HepG2 (cell line): Measurements from ENCODE around the gene OST4. TPM values are rescaled to one million over a fixed set of nuclear protein-coding genes. Genes with fewer than 3 reads are reported as not detected.
A peak's percentile ranks its signal among the peaks of the same experiment; 100 is the strongest.
"Not testable (repeated sequence)": the region's sequence is repeated elsewhere in the genome, so short reads cannot be mapped to it uniquely, and the experiment has no call there.

Experiments
- ATAC-seq: fragments of 200-7000 bp; cut with Tn5 transposase; 3 replicates; pipeline ENCODE4 v1.9.1; 2020; ENCODE audit warnings: mild to moderate bottlenecking, moderate library complexity
- BruUV-seq: library from RNA; stranded (reverse); fragments of 400-500 nt; replicated peaks from 2 replicates; lab custom pipeline; 2021; lab: Mats Ljungman, UMichigan
- CTCF ChIA-PET: fragments of 300-600 bp; formaldehyde crosslinking; extraction: SDS; loops from one replicate; lab custom pipeline; 2021; ENCODE audit warnings: low total read pairs, inconsistent platforms, low intra/inter-chr PET ratio; lab: Yijun Ruan, JAX
- POLR2A ChIA-PET: fragments of 350-600 bp; sonication (Branson Sonifier 250); formaldehyde crosslinking; loops from one replicate; lab custom pipeline; 2020; ENCODE audit warnings: antibody characterized with exemption, inconsistent platforms; lab: Yijun Ruan, JAX
- DNase-seq: peaks from one replicate; pipeline ENCODE4 v3.0.0-alpha.2; 2015; ENCODE audit warnings: low spot score
- FAIRE-seq: peaks from 3 replicates; lab custom pipeline; 2011; peaks lifted over from hg19 to GRCh38; lab: Jason Lieb, UNC
- H2AFZ ChIP-seq: one replicate; pipeline ENCODE4 v1.6.1; 2011; ENCODE audit warnings: low read length, inconsistent platforms
- H3K27ac ChIP-seq: fragments of 300-600 bp; 3 replicates; pipeline ENCODE4 v1.8.0; 2011; ENCODE audit warnings: mixed run types, mild to moderate bottlenecking, mixed read lengths, low read length, inconsistent platforms; ENCODE audit not compliant: insufficient read depth; ENCODE audit errors: extremely low read length
- H3K27me3 ChIP-seq, 2 experiments: fragments of 200-600 bp in 1 of 2; 2 replicates in 1 of 2; 3 replicates in 1 of 2; pipeline versions ENCODE4 v1.6.0 to v1.8.0; 2011; ENCODE audit warnings: low read length in 2 of 2, mild to moderate bottlenecking in 2 of 2, moderate library complexity in 2 of 2, inconsistent platforms in 1 of 2; ENCODE audit not compliant: insufficient read depth in 2 of 2, control insufficient read depth in 1 of 2
- H3K36me3 ChIP-seq, 2 experiments: fragments of 200-600 bp in 1 of 2; replicated peaks in 1 of 2; 2 replicates in 1 of 2; 3 replicates in 1 of 2; pipeline versions ENCODE4 v1.5.1 to v1.8.0; 2011; ENCODE audit warnings: low read length in 2 of 2, inconsistent platforms in 1 of 2; ENCODE audit not compliant: insufficient read depth in 2 of 2, control insufficient read depth in 1 of 2
- H3K4me1 ChIP-seq: 2 replicates; pipeline ENCODE4 v1.5.1; 2012; ENCODE audit warnings: low read length, inconsistent platforms; ENCODE audit not compliant: insufficient read depth
- H3K4me2 ChIP-seq: 2 replicates; pipeline ENCODE4 v1.6.0; 2011; ENCODE audit warnings: low read depth, low read length, inconsistent platforms
- H3K4me3 ChIP-seq, 3 experiments: fragments of 200-600 bp in 1 of 3; sonication (generic), shearing (Covaris generic) in 1 of 3; replicated peaks in 1 of 3; 2 replicates each; pipeline ENCODE4 v1.5.1; 2011 to 2016; ENCODE audit warnings: low read length in 3 of 3, inconsistent platforms in 2 of 3, low read depth in 2 of 3, mild to moderate bottlenecking in 2 of 3, control low read depth in 1 of 3, mixed read lengths in 1 of 3; ENCODE audit not compliant: insufficient read depth in 1 of 3
- H3K79me2 ChIP-seq: one replicate; pipeline ENCODE4 v1.6.1; 2011; ENCODE audit warnings: low read length, inconsistent platforms; ENCODE audit not compliant: insufficient read depth
- H3K9ac ChIP-seq: 2 replicates; pipeline ENCODE4 v1.6.0; 2011; ENCODE audit warnings: mild to moderate bottlenecking, low read depth, low read length, inconsistent platforms; ENCODE audit not compliant: insufficient read depth
- H3K9me3 ChIP-seq: 2 replicates; pipeline ENCODE4 v1.5.1; 2012; ENCODE audit warnings: mild to moderate bottlenecking, low read length
- H4K20me1 ChIP-seq: 2 replicates; pipeline ENCODE4 v1.6.0; 2011; ENCODE audit warnings: inconsistent platforms, mild to moderate bottlenecking, low read length, moderate library complexity; ENCODE audit not compliant: insufficient read depth
- FOXP1 ChIP-seq, 2 experiments: fragments of 450-650 bp in 1 of 2; IDR thresholded peaks; 2 replicates each; pipeline ENCODE4 v1.6.1; 2017 to 2018; ENCODE audit warnings: antibody characterized with exemption in 1 of 2
- HNRNPK ChIP-seq: fragments of 200-400 bp; formaldehyde crosslinking; IDR thresholded peaks from 2 replicates; pipeline ENCODE4 v1.6.1; 2018; ENCODE audit warnings: low read length, low read depth, moderate library complexity, mild to moderate bottlenecking; ENCODE audit not compliant: poor library complexity, severe bottlenecking
- NKX3-1 ChIP-seq: sonication (generic); formaldehyde crosslinking; IDR thresholded peaks from 2 replicates; pipeline ENCODE4 v1.5.0; 2020; ENCODE audit warnings: missing genetic modification reagents
- UBTF ChIP-seq: sonication (generic); formaldehyde crosslinking; IDR thresholded peaks from 2 replicates; pipeline ENCODE4 v1.4.0; 2020; ENCODE audit warnings: mild to moderate bottlenecking, missing genetic modification reagents
- ZFX ChIP-seq: sonication (generic); formaldehyde crosslinking; IDR thresholded peaks from 2 replicates; pipeline ENCODE4 v1.4.0; 2020; ENCODE audit warnings: mild to moderate bottlenecking, low read depth, missing genetic modification reagents, moderate library complexity
- ZNF329 ChIP-seq: sonication (generic); formaldehyde crosslinking; IDR thresholded peaks from 2 replicates; pipeline ENCODE4 v1.9.0; 2021; ENCODE audit warnings: low read depth, mild to moderate bottlenecking, missing genetic modification reagents
- ZNF556 ChIP-seq: sonication (generic); formaldehyde crosslinking; IDR thresholded peaks from 2 replicates; pipeline ENCODE4 v1.4.0; 2020; ENCODE audit warnings: mild to moderate bottlenecking, missing genetic modification reagents, borderline replicate concordance
- ZNF687 ChIP-seq: sonication (generic); formaldehyde crosslinking; IDR thresholded peaks from 2 replicates; pipeline ENCODE4 v1.5.1; 2020; ENCODE audit warnings: mild to moderate bottlenecking, missing genetic modification reagents, moderate library complexity
- WGBS: methylation state at CpG from one replicate; pipeline ENCODE4 v1.1.6; 2017; ENCODE audit warnings: low lambda C conversion rate; 5-methylcytosine and 5-hydroxymethylcytosine counted together
- in situ Hi-C: cut with HindIII; loops from 2 replicates; pipeline ENCODE4 v1.10.0; 2017; ENCODE audit warnings: low pct_unique_long_range_greater_than_20kb; ENCODE audit not compliant: extremely low pct_ligation_motif_present
- intact Hi-C: fragments of 100-400 bp; cut with micrococcal nuclease; formaldehyde crosslinking; loops from one replicate; pipeline ENCODE4 v1.10.0; 2022; ENCODE audit not compliant: unreplicated experiment
- polyA plus RNA-seq, 8 experiments: library from polyadenylated mRNA; depleted of rRNA in 3 of 8; stranded (reverse) in 7 of 8; unstranded in 1 of 8; fragments of >200 nt; fragmentation: Illumina TruSeq in 4 of 8; extraction: Trizol in 4 of 8; gene quantifications; 2 replicates each; pipeline versions ENCODE4 v1.2.1 to v1.2.3, GENCODE V29; 2011 to 2016; ENCODE audit warnings: low read depth in 4 of 8, missing spikeins in 1 of 8, mixed read lengths in 1 of 8; ENCODE audit not compliant: insufficient read depth in 1 of 8
- total RNA-seq, 5 experiments: library from RNA; depleted of rRNA; stranded (reverse); fragments of >200 nt; fragmentation: Illumina TruSeq; extraction: Trizol; gene quantifications; 2 replicates each; pipeline ENCODE4 v1.2.3, GENCODE V29; 2016; ENCODE audit warnings: low read depth in 1 of 5

The OST4 gene
- total and polyA plus RNA-seq, 2 of the 13 experiments (the other 11 are each of a cell fraction or from before 2014, with no cell fraction given) = 498 to 584 TPM

GRCh38 chr2:27115519-27115918 is 44.1 kb upstream of the OST4 start (continued):
- TF ChIP-seq UBTF = no peak
- no peak for TF ChIP-seq FOXP1 (IDR thresholded peaks at IDR 0.05)
- no peak for TF ChIP-seq FOXP1 (CRISPR knock-in tag; IDR thresholded peaks at IDR 0.05)
- no peak for TF ChIP-seq ZNF556 (CRISPR knock-in tag)
- no peak for TF ChIP-seq HNRNPK
- TF ChIP-seq ZFX (CRISPR knock-in tag) = no peak
- TF ChIP-seq ZNF329 (CRISPR knock-in tag) = no peak
- no peak for TF ChIP-seq NKX3-1 (CRISPR knock-in tag)
- TF ChIP-seq, all 625 proteins: peak for 0

GRCh38 chr2:27111392-27112078 is 40.1 kb upstream of the OST4 start:
- CTCF ChIA-PET, H3K9me3 ChIP-seq, H3K9ac ChIP-seq, DNase-seq, in situ Hi-C loops, FAIRE-seq, H3K27ac ChIP-seq, intact Hi-C loops, H3K79me2 ChIP-seq, H3K36me3 ChIP-seq, H4K20me1 ChIP-seq, H3K27me3 ChIP-seq, BruUV-seq, H2AFZ ChIP-seq, H3K4me2 ChIP-seq, ATAC-seq, H3K4me3 ChIP-seq: not testable (repeated sequence)
- peaks cover 15% of the 10 kb centered on the region; the same call in 1 of the 2 replicates for H3K4me1 ChIP-seq
- peak; percentile 11; the same call in 1 of the 2 replicates for TF ChIP-seq ZNF687 (CRISPR knock-in tag)
- 95% methylated on average over 34 of the region's 49 CpGs for WGBS
- POLR2A ChIA-PET = interaction anchor here (1.1 to 1.5 kb wide), 4 partner anchors 16 to 24 kb away, joined by 3 to 4 read pairs (median 3); no protein-coding TSS in a partner anchor
